KMS-11 (cell line): ENCODE results near the gene PTCD2.

Experiments used
- H2AFZ ChIP-seq: fragments of 200-600 bp; sonication (generic); 2 replicates; pipeline ENCODE4 v1.6.1; 2016; ENCODE audit warnings: antibody characterized with exemption, mixed run types, low read depth
- H3K27ac ChIP-seq: fragments of 200-600 bp; sonication (generic); 2 replicates; pipeline ENCODE4 v1.6.1; 2016; ENCODE audit warnings: mild to moderate bottlenecking, mixed run types
- H3K27me3 ChIP-seq: fragments of 200-600 bp; sonication (generic); 2 replicates; pipeline ENCODE4 v1.6.1; 2017; ENCODE audit warnings: mild to moderate bottlenecking, low read depth, mixed run types, moderate library complexity; ENCODE audit not compliant: insufficient read depth
- H3K36me3 ChIP-seq: fragments of 200-600 bp; sonication (generic); 2 replicates; pipeline ENCODE4 v1.6.1; 2017; ENCODE audit warnings: mild to moderate bottlenecking, mixed run types; ENCODE audit not compliant: insufficient read depth
- H3K4me1 ChIP-seq: fragments of 200-600 bp; sonication (generic); 2 replicates; pipeline ENCODE4 v1.6.1; 2016; ENCODE audit warnings: mild to moderate bottlenecking, low read depth, mixed run types; ENCODE audit not compliant: poor library complexity, severe bottlenecking
- H3K4me2 ChIP-seq: fragments of 200-600 bp; sonication (generic); 2 replicates; pipeline ENCODE4 v1.7.0; 2016; ENCODE audit warnings: mild to moderate bottlenecking, mixed run types
- H3K4me3 ChIP-seq: fragments of 200-600 bp; sonication (generic); IDR thresholded peaks from 2 replicates; pipeline ENCODE4 v1.6.1; 2017; ENCODE audit warnings: low read depth, low read length, mixed read lengths; ENCODE audit not compliant: insufficient read depth
- H3K79me2 ChIP-seq: fragments of 200-600 bp; sonication (generic); 2 replicates; pipeline ENCODE4 v1.6.1; 2016; ENCODE audit warnings: low read depth, mixed run types; ENCODE audit not compliant: insufficient read depth
- H3K9ac ChIP-seq: fragments of 200-600 bp; sonication (generic); 2 replicates; pipeline ENCODE4 v1.6.1; 2016; ENCODE audit warnings: mild to moderate bottlenecking, mixed run types
- H4K20me1 ChIP-seq: fragments of 200-600 bp; sonication (generic); 2 replicates; pipeline ENCODE4 v1.6.1; 2016; ENCODE audit warnings: mild to moderate bottlenecking, mixed run types; ENCODE audit not compliant: insufficient read depth
- TF ChIP-seq, protein P1 (sequence below): fragments of 200-600 bp; sonication (generic); conservative IDR thresholded peaks from 2 replicates; pipeline ENCODE4 v1.6.1; 2017; ENCODE audit warnings: low read depth, mild to moderate bottlenecking, antibody characterized with exemption, low read length, moderate library complexity, mixed read lengths

Gene PTCD2

DNA sequence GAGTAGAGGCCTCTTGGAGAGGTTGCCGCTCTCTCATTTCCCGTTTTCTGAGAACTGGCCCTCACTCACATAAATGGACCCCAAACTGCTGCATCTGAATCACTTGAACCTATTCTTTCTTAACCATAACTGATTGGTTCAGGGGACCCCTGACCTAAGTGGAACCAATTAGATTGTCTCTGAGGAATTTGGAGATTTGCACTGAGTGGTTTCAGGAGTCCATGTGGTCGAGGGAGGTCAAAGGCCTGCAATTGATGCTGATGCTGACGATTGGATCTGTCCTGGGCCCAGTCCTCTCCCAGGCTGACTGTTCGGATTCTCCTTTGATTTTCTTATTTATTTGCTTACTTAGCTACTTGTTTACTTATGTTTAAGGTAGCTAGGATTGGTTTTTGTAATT, 88.0 kb downstream of the PTCD2 start:
- TF ChIP-seq, protein P1, sequence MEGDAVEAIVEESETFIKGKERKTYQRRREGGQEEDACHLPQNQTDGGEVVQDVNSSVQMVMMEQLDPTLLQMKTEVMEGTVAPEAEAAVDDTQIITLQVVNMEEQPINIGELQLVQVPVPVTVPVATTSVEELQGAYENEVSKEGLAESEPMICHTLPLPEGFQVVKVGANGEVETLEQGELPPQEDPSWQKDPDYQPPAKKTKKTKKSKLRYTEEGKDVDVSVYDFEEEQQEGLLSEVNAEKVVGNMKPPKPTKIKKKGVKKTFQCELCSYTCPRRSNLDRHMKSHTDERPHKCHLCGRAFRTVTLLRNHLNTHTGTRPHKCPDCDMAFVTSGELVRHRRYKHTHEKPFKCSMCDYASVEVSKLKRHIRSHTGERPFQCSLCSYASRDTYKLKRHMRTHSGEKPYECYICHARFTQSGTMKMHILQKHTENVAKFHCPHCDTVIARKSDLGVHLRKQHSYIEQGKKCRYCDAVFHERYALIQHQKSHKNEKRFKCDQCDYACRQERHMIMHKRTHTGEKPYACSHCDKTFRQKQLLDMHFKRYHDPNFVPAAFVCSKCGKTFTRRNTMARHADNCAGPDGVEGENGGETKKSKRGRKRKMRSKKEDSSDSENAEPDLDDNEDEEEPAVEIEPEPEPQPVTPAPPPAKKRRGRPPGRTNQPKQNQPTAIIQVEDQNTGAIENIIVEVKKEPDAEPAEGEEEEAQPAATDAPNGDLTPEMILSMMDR: no peak
- Histone ChIP-seq H3K27ac (no peak overlapping the region), H3K79me2 (no peaks in the 10 kb centered on the region)

DNA sequence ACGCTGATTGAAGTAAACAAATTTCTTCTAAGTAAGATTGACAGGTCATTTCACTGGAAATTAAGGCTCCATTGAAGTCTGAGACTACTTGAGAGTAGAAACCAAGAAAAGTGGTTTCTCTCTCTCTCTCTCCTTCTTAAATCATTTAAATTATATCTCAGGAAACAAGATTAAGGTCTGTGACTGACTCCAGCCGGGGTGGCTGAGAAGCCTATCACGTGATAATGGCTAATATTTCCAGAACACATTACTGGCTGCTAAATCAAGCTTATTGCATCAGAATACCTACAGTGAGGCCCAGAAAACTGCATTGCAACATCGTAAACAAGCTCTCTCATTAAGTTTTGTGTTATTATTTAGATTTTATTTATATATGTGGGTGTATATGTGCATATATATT, 88.4 kb downstream of the PTCD2 start:
- H3K4me2 ChIP-seq: no peak overlapping the region
- no peak overlapping the region for H3K27ac ChIP-seq
- no peak overlapping the region for H3K4me3 ChIP-seq
- H3K36me3 ChIP-seq: no peaks in the 10 kb centered on the region
- H3K9ac ChIP-seq: no peak overlapping the region
- H3K27me3 ChIP-seq: no peaks in the 10 kb centered on the region
- TF ChIP-seq, protein P1: no peak
- H3K79me2 ChIP-seq: no peaks in the 10 kb centered on the region
- H2AFZ ChIP-seq: no peak overlapping the region
- H3K4me1 ChIP-seq: peaks cover 7% of the 10 kb centered on the region
- no peaks in the 10 kb centered on the region for H4K20me1 ChIP-seq

More for the DNA sequence above, 88.0 kb downstream of the PTCD2 start:
- H3K27me3 ChIP-seq: no peaks in the 10 kb centered on the region
- H3K4me3 ChIP-seq: no peak overlapping the region
- no peak overlapping the region for H2AFZ ChIP-seq
- H3K4me1 ChIP-seq: peaks cover 7% of the 10 kb centered on the region
- no peak overlapping the region for H3K9ac ChIP-seq
- no peaks in the 10 kb centered on the region for H3K36me3 ChIP-seq
- H4K20me1 ChIP-seq: no peaks in the 10 kb centered on the region
- no peak overlapping the region for H3K4me2 ChIP-seq

DNA sequence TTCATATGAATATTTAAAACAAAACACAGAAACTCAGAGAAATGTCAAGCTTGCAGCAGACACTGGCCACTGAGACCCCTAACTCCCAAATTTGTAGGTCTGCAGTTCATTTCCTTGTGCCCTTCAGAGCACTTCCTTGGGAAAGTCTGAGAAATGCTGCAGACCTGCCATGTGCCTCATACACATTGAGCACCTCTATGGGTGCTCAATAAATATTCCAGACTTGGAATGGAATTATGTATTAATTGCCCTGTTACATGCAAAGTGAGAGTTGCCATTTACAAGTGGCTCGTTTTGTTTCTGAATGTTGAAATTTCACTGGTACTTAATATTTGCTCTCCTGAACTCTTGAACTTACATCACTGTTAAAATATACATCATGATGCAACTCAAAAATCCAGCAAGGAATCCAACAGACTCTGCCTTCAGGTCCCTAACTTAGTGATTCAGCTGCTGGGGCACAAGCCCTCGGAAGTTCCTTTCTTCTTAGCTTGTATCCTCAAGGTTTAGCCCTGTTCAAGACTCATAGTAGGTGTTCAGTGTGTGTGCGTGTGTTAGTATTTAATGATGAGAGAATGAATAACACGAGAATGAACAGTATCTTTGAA, 90.6 kb downstream of the PTCD2 start:
- H2AFZ ChIP-seq: no peak overlapping the region
- TF ChIP-seq, protein P1: no peak
- H3K4me2 ChIP-seq: no peak overlapping the region
- no peak overlapping the region for H3K27ac ChIP-seq
- H3K9ac ChIP-seq: no peak overlapping the region
- no peak overlapping the region for H3K4me3 ChIP-seq
- H3K27me3 ChIP-seq: no peaks in the 10 kb centered on the region
- H3K4me1 ChIP-seq: peaks cover 7% of the 10 kb centered on the region
- H3K79me2 ChIP-seq: no peaks in the 10 kb centered on the region
- H4K20me1 ChIP-seq: no peaks in the 10 kb centered on the region
- H3K36me3 ChIP-seq: no peaks in the 10 kb centered on the region

DNA sequence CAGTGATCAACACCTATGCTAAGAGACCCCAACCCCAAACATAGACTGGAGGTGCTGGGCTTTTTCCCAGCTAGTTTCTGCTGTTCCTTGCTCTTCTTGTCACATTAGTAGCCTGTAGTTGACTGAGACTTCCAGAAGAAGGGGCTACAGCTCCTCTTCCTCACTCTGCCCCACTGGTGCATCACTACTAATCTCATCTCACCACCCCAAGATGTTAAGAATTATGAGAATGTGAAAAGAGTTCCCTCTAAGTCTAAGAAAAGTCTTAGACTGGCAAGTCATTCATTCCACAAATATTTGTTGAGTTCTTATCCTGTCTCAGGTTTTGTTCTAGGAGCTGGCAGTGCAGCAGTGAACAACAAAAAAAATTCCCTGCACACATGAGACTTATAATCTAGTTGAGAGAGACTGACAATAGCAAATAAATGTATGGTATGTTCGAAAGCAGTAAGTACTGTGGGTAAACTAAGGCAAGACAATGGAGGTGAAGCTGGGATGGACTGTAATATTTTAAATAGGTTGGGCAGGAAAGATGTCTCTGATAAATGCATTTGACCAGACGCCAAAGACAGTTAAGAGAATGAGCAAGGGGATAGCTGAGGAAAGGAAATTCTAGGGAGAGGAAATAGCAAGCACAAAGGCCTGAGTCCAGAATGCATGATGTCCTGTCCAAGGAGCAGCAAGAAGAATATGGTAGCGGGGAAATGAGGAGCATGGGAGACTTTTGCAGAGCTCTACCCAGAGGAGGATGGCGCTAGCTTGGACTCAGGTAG, 92.3 kb downstream of the PTCD2 start:
- Histone ChIP-seq H3K4me2 (no peak overlapping the region), H3K36me3 (no peaks in the 10 kb centered on the region), H3K9ac (no peak overlapping the region), H4K20me1 (no peaks in the 10 kb centered on the region), H3K27me3 (no peaks in the 10 kb centered on the region), H3K79me2 (no peaks in the 10 kb centered on the region), H3K4me1 (peaks cover 7% of the 10 kb centered on the region), H3K27ac (no peak overlapping the region), H2AFZ (no peak overlapping the region), H3K4me3 (no peak overlapping the region)
- TF ChIP-seq, protein P1: no peak
